Measurements from ENCODE around the gene FHIT.

DNA sequence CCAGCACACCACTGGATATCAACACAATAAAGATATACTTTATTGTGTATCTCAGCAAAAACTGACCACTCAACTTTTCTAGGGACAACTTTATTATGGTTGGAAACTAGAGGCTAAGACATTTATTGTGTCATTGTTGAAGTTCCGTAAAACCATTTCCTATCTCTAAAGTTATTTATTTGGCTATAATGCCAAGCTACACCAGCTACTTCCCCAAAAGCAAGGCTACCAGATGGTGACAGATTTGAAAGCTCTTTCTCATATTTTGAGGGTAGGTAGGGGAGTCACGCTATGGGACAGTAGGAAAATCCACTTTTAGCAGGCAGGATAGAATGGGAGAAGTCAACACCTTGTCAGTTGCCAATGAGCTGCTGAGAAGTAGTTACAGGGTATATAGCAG is 1366.8 kb downstream of the FHIT start:
- TF ChIP-seq, protein P1, sequence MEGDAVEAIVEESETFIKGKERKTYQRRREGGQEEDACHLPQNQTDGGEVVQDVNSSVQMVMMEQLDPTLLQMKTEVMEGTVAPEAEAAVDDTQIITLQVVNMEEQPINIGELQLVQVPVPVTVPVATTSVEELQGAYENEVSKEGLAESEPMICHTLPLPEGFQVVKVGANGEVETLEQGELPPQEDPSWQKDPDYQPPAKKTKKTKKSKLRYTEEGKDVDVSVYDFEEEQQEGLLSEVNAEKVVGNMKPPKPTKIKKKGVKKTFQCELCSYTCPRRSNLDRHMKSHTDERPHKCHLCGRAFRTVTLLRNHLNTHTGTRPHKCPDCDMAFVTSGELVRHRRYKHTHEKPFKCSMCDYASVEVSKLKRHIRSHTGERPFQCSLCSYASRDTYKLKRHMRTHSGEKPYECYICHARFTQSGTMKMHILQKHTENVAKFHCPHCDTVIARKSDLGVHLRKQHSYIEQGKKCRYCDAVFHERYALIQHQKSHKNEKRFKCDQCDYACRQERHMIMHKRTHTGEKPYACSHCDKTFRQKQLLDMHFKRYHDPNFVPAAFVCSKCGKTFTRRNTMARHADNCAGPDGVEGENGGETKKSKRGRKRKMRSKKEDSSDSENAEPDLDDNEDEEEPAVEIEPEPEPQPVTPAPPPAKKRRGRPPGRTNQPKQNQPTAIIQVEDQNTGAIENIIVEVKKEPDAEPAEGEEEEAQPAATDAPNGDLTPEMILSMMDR (IDR thresholded peaks at IDR 0.05): no peak
- no peak for TF ChIP-seq EP300 (IDR thresholded peaks at IDR 0.05)
- no peak for TF ChIP-seq POLR2AphosphoS5 (IDR thresholded peaks at IDR 0.05)
- no peak for TF ChIP-seq POLR2A (IDR thresholded peaks at IDR 0.05)
